Stimulated activated CD4-positive, alpha-beta T cell treated with anti-CD3 and anti-CD28 coated beads, Interleukin-15, amount 100 ng/mL, for 1 hour (primary cell): Measurements from ENCODE around the gene PF4V1.
"Not testable (repeated sequence)": the region's sequence is repeated elsewhere in the genome, so short reads cannot be mapped to it uniquely, and the experiment has no call there.

Experiments used
- DNase-seq, 2 donors: peaks; one replicate each; pipeline ENCODE4 v3.0.0-alpha.2; 2020; ENCODE audit warnings: low read depth in 1 of 2, low spot score in 1 of 2

Gene PF4V1

GRCh38 chr4:73869130-73870055, 16.3 kb downstream of the PF4V1 start, which contains the start of gene CXCL1:
Gene CXCL1 (plus strand): TSS chr4:73869393. CDS start chr4:73869471, 78 bp downstream.
- no peak for DNase-seq

DNA sequence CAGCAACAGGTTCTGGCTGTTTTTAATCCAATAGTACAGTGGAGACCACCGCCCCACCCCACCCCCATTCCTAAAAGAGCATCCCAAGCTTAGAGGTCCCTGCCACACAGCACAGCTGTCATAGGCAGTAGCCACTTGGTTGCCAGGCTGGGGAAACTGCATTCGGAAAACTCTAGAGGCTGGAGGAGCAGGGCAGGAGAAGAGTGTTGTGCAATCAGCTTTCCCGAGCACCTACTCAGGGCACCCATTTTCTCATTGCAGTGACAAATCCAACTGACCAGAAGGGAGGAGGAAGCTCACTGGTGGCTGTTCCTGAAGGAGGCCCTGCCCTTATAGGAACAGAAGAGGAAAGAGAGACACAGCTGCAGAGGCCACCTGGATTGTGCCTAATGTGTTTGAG, 17.2 kb downstream of the PF4V1 start:
- DNase-seq, result no peak

GRCh38 chr4:73870768-73871167, 17.7 kb downstream of the PF4V1 start:
- no peak for DNase-seq

DNA sequence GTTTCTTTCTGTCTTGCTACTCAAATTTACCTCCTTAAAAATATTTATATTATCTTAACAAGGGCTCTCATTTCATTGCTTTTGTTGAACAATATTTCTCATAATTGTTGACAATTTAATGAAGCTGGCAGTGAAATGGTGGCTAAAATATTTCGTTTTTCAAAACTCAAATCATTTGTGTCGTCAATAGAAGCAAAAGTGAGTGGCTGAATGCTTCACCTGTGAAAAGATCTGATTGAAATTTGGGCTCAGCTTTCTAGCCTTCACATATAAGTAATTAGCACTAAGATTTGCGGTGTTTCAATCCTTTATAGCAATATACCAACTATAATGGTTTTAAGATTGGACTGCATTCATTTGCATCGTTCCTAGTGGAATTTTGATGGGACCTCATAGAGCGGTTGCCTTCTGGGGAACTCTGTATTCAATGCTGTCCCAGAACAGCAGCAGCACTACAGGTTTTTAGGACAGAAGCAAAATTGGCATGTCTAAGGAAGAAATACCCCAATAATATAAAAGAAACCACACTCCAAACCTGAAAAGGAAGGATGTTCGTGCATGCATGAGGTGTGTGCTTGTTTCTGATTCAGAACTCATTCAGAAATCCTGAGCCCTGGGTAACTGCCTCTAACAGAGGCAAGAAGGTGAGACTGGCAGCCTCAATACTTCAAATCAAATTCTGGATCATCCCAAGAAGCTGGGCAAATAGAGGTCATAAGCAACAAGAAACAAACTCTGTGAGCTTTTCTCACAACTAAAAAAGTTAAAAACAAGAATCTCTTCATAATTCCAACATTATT, 18.6 kb downstream of the PF4V1 start:
- DNase-seq, result no peak

DNA sequence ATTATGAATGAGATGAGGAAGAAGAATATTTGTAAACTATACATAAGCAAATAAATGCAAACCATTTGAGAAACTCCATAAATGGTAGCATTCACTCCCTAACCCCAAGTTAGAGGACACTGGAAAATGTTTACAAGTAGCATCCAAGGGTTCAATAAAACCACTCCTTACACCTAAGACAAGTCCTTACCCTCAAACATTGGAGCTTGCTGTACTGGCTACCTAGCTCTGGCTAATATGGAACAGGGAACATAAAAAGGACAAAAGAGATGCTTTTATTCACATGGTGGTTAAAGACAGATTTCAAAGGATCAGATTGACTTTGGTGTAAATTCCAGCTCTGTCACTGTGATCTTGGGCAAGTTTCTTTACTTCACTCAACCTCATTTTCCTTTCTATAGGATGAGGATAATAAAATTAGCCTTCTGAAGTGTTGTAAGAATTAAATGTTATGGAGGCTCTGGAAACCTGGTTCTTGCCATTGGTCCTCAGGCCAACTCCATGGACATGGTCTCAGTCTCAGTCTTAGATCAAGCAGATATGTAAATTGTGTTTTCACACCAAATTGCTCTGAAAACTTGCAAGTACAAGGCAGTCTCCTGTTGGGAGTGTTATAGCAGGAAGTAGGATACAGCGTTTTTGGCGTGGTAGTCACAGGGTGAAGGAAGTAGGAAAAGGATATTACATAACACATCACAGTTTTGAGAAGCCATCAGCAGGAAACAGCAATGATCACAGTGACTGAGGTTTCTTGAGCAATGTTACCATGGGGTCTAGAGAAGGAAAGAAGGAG, 19.4 kb downstream of the PF4V1 start:
- DNase-seq, result no peak

DNA sequence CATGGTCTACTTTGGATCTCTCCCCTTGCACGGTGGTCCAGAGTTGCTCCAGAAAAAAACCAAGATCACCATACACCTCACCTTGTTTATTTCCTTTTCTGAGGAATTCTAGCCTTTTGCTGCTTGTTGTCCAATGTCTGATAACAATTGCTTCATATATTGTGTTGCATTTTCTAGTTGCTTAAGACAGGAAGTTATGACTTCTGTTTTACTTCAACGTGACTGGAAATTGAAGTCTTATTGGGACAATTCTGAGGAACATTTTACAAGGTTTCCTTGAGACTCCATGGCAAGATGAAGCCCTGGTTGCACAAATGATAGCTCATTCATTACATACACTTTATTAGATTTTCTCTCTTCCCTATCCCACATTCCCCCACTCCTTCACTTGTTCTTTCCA, 21.3 kb downstream of the PF4V1 start:
- DNase-seq, result no peak

DNA sequence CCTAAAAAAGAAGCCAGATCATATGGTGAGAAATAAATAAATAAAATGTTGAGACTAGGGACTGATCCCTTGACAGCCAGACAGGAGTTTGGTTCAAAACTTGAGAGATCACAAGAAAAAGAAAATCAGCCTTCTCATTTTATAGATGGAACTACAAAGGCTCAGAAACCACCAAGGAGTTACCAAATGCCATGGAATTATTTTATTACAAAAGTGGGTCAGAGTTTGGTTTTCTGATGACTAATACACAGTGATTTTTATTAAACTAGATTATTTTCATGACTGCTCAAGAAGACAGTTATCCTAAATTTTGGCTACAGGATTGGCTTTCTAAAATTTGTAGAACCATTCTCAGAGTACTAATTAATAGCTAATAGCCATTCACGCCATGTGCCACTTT, 22.3 kb downstream of the PF4V1 start:
- no peak for DNase-seq

DNA sequence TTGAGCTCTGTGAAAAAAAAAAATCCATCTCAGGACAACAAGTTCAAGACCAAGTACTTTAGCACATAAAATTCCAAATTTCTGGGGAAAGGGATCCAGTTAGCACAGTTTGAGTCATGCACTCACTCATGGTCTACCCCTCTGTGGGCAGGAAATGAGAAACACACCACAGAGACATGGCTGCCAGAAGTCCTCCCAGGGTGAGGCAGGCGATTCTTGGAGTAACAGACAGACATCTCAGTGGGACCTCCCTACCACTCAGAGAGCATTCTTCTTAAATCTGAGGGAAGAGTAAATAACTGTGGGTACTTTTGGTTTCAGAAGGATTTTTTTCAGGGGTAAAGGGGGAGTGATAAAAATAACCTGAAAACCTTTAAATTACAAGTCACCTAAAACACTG, 30.2 kb downstream of the PF4V1 start:
- no peak for DNase-seq

DNA sequence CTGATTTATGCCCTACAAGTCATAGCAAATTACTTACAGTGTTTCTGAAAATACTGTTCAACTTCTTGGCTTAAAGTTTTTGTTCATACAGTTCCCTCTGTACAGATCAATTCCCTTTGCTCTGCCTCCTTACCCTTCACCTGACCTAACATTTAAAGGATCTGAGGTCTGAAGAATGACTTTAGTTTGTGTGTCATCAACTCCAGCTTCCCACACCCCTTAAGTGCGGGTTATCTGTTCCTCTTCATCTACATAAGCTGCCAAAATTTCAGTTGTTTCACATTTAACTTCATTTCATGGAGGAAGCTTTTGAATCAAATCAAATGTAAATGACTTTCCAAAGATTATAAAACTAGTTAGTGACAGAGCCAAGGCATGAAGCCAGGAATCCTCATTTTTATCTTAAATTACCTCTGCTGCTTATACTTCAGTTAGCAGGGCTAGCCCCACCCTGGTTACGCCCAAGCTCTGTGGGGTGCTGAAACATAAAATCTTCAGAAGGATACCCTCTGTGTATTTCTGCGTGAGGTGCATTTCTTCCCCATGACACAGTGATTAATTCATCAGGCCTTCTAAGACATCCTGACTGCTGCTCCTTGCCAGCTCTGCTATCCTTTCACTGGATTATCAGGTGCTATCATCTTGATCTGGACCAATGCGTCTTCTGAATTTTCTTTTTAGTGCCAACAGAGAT, 32.6 kb downstream of the PF4V1 start:
- no peak for DNase-seq

GRCh38 chr4:73891326-73891725, 38.2 kb downstream of the PF4V1 start:
- no peak for DNase-seq

- DNase-seq, result no peak
Measured at GRCh38 chr4:73891739-73892405, 38.8 kb downstream of the PF4V1 start.

DNA sequence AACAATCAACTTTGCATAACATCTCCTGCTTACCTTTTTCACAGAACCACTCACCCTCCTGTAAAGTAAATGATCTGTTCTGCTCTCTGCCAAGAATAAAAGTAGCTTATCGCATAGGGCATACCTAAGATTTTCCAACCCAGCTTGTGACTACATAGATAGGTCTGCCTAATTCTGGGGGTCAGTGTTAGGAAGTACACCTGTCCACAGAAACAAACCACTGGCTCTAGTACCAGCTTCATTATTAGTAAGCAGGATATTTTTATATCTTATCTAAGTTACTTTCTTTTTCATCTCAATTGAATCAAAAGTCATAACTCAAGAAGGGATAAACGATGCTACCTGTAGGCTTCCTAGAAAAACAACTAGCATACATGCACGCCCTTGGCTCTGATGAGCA, 39.9 kb downstream of the PF4V1 start:
- no peak for DNase-seq

GRCh38 chr4:73894001-73894400, 40.9 kb downstream of the PF4V1 start:
- DNase-seq, result no peak

DNA sequence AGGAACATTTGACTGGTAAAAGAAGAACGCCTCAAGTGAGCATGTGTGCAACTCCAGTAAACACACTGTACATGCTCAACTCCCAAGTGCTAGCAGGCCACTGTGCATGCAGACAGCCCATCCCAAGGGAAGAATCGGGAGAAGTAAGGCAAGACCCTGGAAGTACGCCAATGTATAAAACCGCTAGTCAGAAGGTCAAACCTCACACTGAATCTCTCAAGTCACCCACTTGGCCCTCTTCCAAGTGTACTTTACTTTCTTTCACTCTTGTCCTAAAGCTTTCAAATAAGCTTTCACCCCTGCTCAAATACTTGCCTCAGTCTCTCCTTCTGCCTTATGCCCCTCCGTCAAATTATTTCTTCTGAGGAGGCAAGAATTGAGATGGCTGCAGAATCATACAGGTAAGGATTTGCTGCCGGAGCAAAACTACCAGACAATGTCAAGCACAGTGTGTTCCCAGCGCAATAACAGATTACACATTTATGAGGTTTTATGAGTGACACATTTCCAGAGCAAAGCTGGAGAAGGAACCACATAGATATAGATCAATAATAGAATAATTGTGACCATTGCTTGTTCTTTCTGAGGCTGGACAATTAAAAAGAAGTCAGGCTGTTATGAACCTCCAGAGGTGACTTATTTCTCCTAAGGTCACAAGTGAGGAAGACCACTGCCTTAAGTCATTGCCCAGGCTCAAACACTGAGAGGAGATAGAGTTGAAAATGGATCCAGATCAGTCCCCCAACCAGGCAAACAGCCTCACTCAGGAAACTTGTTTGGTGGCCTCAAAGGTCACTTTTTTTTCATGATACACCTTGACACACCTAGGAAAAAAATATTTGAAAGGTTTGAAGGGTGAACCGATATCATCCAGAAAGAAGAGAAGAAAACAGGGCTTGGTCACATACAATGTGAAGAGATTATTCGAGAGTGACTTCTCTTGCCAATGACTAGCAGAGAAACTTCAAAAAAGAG, 42.4 kb downstream of the PF4V1 start:
- DNase-seq, result no peak

GRCh38 chr4:73896416-73896815, 43.3 kb downstream of the PF4V1 start:
- DNase-seq, result no peak

DNA sequence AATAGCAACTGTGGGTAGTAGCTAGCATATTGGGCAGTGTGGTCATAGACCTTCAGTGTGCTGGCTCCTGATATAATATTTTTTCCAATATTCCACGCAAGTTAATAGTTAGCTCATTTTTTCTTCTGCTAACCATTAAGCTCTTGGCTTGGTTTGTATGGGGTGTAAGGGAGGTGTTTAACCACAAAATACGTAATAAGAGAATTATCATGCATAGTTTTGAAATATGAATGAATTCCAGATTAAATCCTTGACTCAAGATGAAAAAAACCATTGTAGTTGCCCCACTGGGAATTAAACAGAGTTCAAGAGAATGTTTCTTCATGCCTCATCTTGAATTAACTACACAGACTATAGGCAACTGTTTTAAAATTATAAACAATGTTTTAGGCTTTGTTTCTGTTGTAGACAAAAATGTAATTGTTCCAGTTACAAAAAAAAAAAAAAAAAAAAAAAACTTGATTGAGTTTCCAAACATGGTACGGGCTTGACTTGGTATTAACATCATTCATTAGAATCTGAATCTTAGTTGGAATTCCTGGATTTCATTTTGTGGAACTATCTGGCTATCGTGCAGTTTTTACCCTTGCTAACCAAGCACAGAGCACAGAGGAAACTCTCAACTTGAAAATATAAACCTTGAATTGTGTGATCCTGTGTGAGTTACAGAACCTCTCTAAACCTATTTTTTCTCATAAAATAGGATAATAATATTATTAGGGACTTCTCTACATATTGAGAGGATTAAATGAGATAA, 44.5 kb downstream of the PF4V1 start:
- no peak for DNase-seq

- DNase-seq, result not testable (repeated sequence)
Measured at GRCh38 chr4:73899338-73899737, 46.2 kb downstream of the PF4V1 start.

DNA sequence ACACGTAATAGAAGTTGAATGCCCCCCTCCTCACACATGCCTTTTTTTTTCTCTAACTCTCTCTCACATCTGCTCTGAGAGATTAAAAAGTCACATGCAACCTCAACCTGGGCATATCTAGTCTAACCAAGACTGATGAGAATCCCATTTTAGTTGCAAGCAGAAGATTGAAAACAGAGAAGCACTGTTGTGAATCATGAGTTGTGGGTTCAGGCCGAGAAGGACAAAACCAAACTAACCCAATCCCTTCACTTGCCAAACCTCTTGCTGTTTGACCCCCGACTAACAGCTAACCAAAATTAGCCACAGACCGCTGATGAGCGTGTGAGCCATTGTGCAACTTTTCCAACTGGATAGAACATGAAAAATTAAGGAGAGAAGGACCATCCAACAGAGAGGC, 47.9 kb downstream of the PF4V1 start:
- DNase-seq, result no peak
